GM12875 (cell line): ENCODE results near the gene NDUFS7.
A peak's percentile ranks its signal among the peaks of the same experiment; 100 is the strongest.

ENCODE experiments used
- H3K4me3 ChIP-seq: one replicate; pipeline ENCODE4 v1.5.1; 2011; ENCODE audit warnings: low read depth, low read length, control low read depth
- TF ChIP-seq, protein P1 (sequence below): IDR thresholded peaks from 2 replicates; pipeline ENCODE4 v1.5.1; 2011; ENCODE audit warnings: low read depth, mild to moderate bottlenecking, control low read depth, inconsistent platforms, low read length, moderate library complexity, borderline replicate concordance; ENCODE audit not compliant: insufficient read depth

NDUFS7 gene

DNA sequence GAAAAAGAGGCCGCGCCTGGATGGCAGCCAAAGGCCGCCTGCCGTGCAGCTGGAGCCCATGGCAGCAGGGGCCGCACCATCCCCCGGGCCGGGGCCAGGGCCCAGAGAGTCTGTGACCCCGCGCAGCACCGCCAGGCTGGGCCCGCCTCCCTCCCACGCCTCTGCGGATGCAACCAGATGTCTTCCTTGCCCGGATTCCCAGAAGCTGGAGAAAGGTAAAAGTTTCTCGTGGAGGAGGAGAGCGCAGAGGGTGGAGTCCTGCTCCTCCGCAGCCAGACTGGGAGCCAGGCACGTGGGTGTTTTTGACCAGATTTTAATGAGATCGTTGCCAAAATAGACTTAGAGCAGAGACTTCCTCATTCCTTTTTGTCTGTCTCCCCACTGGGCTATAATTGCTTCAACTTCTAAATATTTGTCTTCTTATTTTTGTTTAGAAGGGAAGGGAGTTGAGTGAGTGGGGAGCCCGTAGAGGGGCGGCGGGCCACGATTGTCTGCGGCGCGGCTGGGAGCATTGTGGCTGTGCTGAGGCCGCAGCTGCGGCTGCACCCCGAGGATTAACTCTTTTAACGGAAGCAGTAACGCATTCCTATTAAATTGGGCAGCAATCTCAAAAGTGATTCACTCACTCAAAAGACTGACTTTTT lies 22.8 kb upstream of the NDUFS7 start:
- no peak overlapping the region for H3K4me3 ChIP-seq
- TF ChIP-seq, protein P1, sequence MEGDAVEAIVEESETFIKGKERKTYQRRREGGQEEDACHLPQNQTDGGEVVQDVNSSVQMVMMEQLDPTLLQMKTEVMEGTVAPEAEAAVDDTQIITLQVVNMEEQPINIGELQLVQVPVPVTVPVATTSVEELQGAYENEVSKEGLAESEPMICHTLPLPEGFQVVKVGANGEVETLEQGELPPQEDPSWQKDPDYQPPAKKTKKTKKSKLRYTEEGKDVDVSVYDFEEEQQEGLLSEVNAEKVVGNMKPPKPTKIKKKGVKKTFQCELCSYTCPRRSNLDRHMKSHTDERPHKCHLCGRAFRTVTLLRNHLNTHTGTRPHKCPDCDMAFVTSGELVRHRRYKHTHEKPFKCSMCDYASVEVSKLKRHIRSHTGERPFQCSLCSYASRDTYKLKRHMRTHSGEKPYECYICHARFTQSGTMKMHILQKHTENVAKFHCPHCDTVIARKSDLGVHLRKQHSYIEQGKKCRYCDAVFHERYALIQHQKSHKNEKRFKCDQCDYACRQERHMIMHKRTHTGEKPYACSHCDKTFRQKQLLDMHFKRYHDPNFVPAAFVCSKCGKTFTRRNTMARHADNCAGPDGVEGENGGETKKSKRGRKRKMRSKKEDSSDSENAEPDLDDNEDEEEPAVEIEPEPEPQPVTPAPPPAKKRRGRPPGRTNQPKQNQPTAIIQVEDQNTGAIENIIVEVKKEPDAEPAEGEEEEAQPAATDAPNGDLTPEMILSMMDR = no peak

DNA sequence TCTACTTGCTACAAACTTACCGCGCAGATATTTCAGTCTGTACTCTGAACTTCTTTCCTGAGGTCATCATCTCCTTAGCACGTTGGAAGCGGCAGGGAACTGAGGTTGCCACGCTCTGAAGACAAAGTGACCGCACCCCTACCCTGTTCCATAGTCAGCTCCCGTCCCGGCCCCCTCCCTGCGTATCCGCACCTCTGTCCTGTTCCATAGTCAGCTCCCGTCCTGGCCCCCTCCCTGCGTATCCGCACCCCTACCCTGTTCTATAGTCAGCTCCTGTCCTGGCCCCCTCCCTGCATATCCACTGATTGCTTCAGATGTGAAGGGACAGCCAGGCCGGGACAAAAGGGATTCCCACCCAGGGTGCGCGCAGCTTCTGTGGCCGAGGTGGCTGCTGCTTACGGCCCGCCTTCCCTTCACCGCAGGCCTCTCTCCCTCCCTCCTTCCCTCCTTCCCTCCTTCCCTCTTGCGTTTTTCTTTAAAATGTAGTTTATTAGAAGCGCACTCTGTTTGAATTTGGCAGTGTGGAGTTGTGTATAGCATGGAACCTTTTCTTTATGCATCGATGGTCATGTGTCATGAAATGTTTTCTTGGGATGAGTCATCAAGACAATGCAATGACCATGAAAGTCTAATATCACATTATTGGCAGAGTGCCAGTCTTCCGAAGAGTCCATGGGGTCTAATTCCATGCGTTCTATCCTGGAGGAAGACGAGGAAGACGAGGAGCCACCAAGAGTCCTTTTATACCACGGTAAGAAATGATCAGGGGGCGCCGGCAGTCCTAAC lies 21.9 kb upstream of the NDUFS7 start:
- TF ChIP-seq, protein P1 = no peak
- H3K4me3 ChIP-seq = no peak overlapping the region

DNA sequence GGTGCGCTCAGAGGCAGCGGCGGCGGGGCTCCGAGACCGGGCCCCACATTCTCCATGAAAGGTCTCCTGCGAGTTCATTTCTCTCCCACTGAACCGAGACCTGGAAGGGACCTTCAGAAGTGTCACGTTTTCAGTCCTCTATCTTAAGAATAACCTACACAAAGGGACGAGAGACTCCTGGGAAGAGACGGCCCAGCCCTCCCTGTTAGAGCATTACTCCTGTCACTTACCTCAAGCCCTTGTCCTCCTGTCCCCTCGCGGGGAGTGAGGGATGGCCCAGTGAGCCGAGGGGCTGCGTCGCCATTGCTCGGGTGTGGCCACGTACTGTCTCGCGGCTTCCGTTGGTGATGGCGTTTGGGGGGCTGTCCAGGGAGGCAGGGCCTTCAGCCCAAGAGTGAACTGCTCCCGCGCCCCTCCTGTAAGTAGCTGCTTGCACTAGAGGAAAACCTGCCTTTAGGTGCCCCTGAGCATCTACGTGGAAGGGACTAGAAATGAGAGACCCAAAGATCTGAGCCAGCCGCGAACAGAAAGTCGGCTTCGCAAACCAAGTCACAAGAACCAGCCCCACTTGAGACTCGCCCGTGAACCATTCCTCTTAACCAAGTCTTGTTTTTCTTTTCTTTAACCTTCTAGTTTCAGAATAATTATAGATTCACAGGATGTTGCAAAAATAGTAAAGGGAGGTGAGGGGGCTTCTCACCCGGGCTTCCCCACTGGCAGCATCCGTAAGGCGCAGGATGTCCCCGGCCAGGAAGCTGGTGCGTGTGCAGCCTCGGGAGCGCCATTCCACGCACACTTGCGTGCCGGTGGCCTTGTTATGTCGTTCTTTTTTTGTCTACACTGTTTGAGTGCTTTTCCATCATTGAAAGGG lies 21.1 kb upstream of the NDUFS7 start:
- TF ChIP-seq, protein P1 = no peak
- H3K4me3 ChIP-seq = no peak overlapping the region

GRCh38 chr19:1363599-1363998 lies 20.1 kb upstream of the NDUFS7 start:
- H3K4me3 ChIP-seq = peak overlapping the region; percentile 21
- TF ChIP-seq, protein P1 = no peak

GRCh38 chr19:1364070-1364704 lies 19.5 kb upstream of the NDUFS7 start:
- TF ChIP-seq, protein P1 = 0 out of 2 replicates have a peak, but pooled peaks have one; percentile 7
- H3K4me3 ChIP-seq = no peak overlapping the region

DNA sequence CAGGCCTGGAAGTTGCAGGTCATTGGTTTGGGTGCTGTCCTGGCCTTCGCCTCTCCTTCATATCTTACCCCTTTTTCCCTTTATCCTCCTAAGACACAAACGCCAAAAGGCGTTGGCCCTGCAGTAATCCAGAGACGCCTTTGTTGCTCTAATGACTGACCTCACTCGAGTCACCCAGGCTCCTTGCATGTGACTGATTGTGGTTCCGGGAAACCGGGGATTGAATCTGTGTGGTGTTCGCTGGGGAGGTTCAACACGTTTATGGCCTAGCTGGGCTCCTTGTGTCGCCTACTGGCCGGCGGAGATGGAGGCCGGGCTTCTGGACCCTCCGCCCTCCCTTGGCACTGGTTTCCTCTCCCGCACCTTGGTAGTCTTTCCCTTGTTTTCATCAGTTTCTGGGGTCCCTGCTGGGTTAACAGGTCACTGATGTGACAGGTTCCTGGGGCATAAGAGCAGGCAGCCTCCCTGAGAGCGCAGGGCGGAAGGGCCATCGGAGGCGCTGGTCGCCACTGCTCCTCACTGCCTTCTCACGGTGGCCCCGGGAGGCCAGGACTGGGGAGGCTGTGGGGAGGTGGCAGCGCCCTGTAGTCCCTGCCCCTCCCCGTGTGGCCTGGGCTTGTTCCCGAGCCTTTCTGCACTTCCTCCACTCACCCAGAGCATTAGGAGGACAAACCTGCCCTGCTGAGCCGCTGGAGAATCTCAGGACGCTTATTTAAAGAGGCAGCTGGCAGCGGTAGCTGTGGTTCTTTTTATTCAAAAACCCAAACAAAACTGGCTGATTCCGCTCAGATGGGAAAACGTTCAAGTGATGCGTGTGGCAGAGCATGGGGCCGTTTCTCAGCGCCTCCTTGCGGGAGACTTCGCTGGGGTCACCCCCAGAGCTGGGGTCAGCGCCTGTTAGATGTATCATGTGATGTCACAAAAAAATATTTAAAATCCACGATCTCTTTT lies 18.1 kb upstream of the NDUFS7 start:
- no peak overlapping the region for H3K4me3 ChIP-seq
- TF ChIP-seq, protein P1 = no peak
